Right atrium auricular region (tissue), 2 donors: ENCODE measurements around the gene ARHGAP26. TPM values are rescaled to one million over a fixed set of nuclear protein-coding genes. Genes with fewer than 3 reads are reported as not detected.
A peak's percentile ranks its signal among the peaks of the same experiment; 100 is the strongest.

Experiments used
- DNase-seq: peaks from one replicate; pipeline ENCODE4 v3.0.0-alpha.2; 2019; ENCODE audit warnings: low spot score
- H3K27ac ChIP-seq, 2 donors: fragments of 200-600 bp; sonication (generic); 1 replicate in 1 of 2; 2 replicates in 1 of 2; pipeline ENCODE4 v1.5.1; 2016 to 2019
- H3K27me3 ChIP-seq, 2 donors: fragments of 200-600 bp; sonication (generic); one replicate each; pipeline versions ENCODE4 v1.5.1 to v1.6.0; 2017 to 2019
- H3K36me3 ChIP-seq: fragments of 200-600 bp; sonication (generic); one replicate; pipeline ENCODE4 v1.5.1; 2016
- H3K4me1 ChIP-seq, 2 donors: fragments of 200-600 bp; sonication (generic); one replicate each; pipeline versions ENCODE4 v1.5.1 to v1.6.0; 2017 to 2019
- H3K4me3 ChIP-seq, 2 donors: fragments of 200-600 bp; sonication (generic); 1 replicate in 1 of 2; 2 replicates in 1 of 2; pipeline ENCODE4 v1.5.1; 2017 to 2019; ENCODE audit warnings: mild to moderate bottlenecking in 1 of 2, moderate library complexity in 1 of 2
- H3K9me3 ChIP-seq, 2 donors: fragments of 200-600 bp; sonication (generic); one replicate each; pipeline ENCODE4 v1.5.1; 2019
- CTCF ChIP-seq, 2 donors: fragments of 200-600 bp; sonication (generic); IDR thresholded peaks; one replicate each; pipeline ENCODE4 v1.5.1; 2019; ENCODE audit warnings: antibody characterized with exemption in 2 of 2
- total RNA-seq, 2 donors: library from RNA; depleted of rRNA; stranded (reverse); fragments of >200 nt; gene quantifications; one replicate each; pipeline ENCODE4 v1.1.0, GENCODE V29; 2016

The ARHGAP26 gene
- total RNA-seq, 2 donors from 2014 or later = 29.8 to 31.6 TPM

GRCh38 chr5:142974409-142974808 is 204.2 kb downstream of the ARHGAP26 start:
- Histone ChIP-seq H3K27ac (no peak overlapping the region), H3K4me1 (peaks cover 0 to 12% of the 10 kb centered on the region in 2 donors), H3K27me3 (no peaks in the 10 kb centered on the region), H3K4me3 (no peak overlapping the region), H3K36me3 (no peaks in the 10 kb centered on the region), H3K9me3 (no peaks in the 10 kb centered on the region)
- TF ChIP-seq CTCF (IDR thresholded peaks at IDR 0.05) = no peak
- no peak for DNase-seq

- TF ChIP-seq CTCF (IDR thresholded peaks at IDR 0.05) = no peak
- no peak overlapping the region for H3K27ac ChIP-seq
These were observed 206.7 kb downstream of the ARHGAP26 start for GRCh38 chr5:142976861-142977260.

GRCh38 chr5:142977363-142978051 is 207.3 kb downstream of the ARHGAP26 start:
- Histone ChIP-seq H3K36me3 (no peaks in the 10 kb centered on the region), H3K4me3 (no peak overlapping the region), H3K4me1 (peaks cover 0 to 29% of the 10 kb centered on the region in 2 donors), H3K27me3 (no peaks in the 10 kb centered on the region), H3K9me3 (no peaks in the 10 kb centered on the region), H3K27ac (peak overlapping the region in 1 of 2 donors; percentile 24)
- TF ChIP-seq CTCF (IDR thresholded peaks at IDR 0.05) = no peak
- no peak for DNase-seq

More at GRCh38 chr5:142976861-142977260, 206.7 kb downstream of the ARHGAP26 start:
- no peak for DNase-seq
- Histone ChIP-seq H3K27me3 (no peaks in the 10 kb centered on the region), H3K4me1 (peaks cover 0 to 26% of the 10 kb centered on the region in 2 donors), H3K36me3 (no peaks in the 10 kb centered on the region), H3K9me3 (no peaks in the 10 kb centered on the region), H3K4me3 (no peak overlapping the region)

GRCh38 chr5:142978252-142978651 is 208.1 kb downstream of the ARHGAP26 start:
- no peak for TF ChIP-seq CTCF (IDR thresholded peaks at IDR 0.05)
- Histone ChIP-seq H3K4me1 (peaks cover 0 to 36% of the 10 kb centered on the region in 2 donors), H3K9me3 (no peaks in the 10 kb centered on the region), H3K27me3 (no peaks in the 10 kb centered on the region), H3K4me3 (no peak overlapping the region), H3K27ac (peak overlapping the region in 1 of 2 donors; percentile 24), H3K36me3 (no peaks in the 10 kb centered on the region)
- DNase-seq = no peak

- TF ChIP-seq CTCF (IDR thresholded peaks at IDR 0.05) = no peak
- Histone ChIP-seq H3K27ac (no peak overlapping the region), H3K27me3 (no peaks in the 10 kb centered on the region), H3K9me3 (no peaks in the 10 kb centered on the region), H3K4me3 (no peak overlapping the region), H3K4me1 (peaks cover 0 to 36% of the 10 kb centered on the region in 2 donors), H3K36me3 (no peaks in the 10 kb centered on the region)
- DNase-seq = no peak
These were observed 208.5 kb downstream of the ARHGAP26 start for GRCh38 chr5:142978726-142979125.

- no peak overlapping the region for H3K27ac ChIP-seq
- no peak for DNase-seq
- no peaks in the 10 kb centered on the region for H3K36me3 ChIP-seq
These were observed 209.5 kb downstream of the ARHGAP26 start for GRCh38 chr5:142979636-142980035.

More at GRCh38 chr5:142979636-142980035, 209.5 kb downstream of the ARHGAP26 start:
- Histone ChIP-seq H3K4me3 (no peak overlapping the region), H3K9me3 (no peaks in the 10 kb centered on the region), H3K27me3 (no peaks in the 10 kb centered on the region), H3K4me1 (peaks cover 0 to 36% of the 10 kb centered on the region in 2 donors)
- no peak for TF ChIP-seq CTCF (IDR thresholded peaks at IDR 0.05)
